GM18508 (cell line): ENCODE measurements around the gene PCGF6.
"Not testable (repeated sequence)": the region's sequence is repeated elsewhere in the genome, so short reads cannot be mapped to it uniquely, and the experiment has no call there.

Source experiments
- ATAC-seq: cut with Tn5 transposase; IDR thresholded peaks from one replicate; pipeline ENCODE4 v1.9.1; 2021; ENCODE audit warnings: moderate number of reproducible peaks; ENCODE audit not compliant: insufficient read depth, unreplicated experiment

Gene PCGF6

GRCh38 chr10:103259989-103260388, 91.0 kb downstream of the PCGF6 start:
- no peak for ATAC-seq

- ATAC-seq = not testable (repeated sequence)
These were observed 92.0 kb downstream of the PCGF6 start for GRCh38 chr10:103258928-103259327.

GRCh38 chr10:103257812-103258211, 93.1 kb downstream of the PCGF6 start:
- no peak for ATAC-seq

GRCh38 chr10:103256613-103257012, 94.3 kb downstream of the PCGF6 start:
- ATAC-seq = no peak

- ATAC-seq = no peak
These were observed 96.2 kb downstream of the PCGF6 start for GRCh38 chr10:103254538-103255325.

GRCh38 chr10:103254113-103254512, 96.8 kb downstream of the PCGF6 start:
- no peak for ATAC-seq
